K562 (cell line): Measurements from ENCODE around the gene SLC66A2. TPM values are rescaled to one million over a fixed set of nuclear protein-coding genes. Genes with fewer than 3 reads are reported as not detected.

Experiments
- EGR1 ChIP-seq: fragments of 450-650 bp; conservative IDR thresholded peaks from 2 replicates; pipeline ENCODE4 v1.6.1; 2017; ENCODE audit warnings: mild to moderate bottlenecking
- ETV6 ChIP-seq, 3 experiments: fragments of 150-350 bp in 1 of 3; sonication (generic) in 1 of 3; formaldehyde crosslinking in 1 of 3; IDR thresholded peaks; 2 replicates each; pipeline versions ENCODE4 v1.6.1 to v1.8.0; 2014 to 2022; ENCODE audit warnings: borderline replicate concordance in 2 of 3, low read depth in 2 of 3, antibody characterized with exemption in 1 of 3, low read length in 1 of 3, mild to moderate bottlenecking in 1 of 3, missing genetic modification reagents in 1 of 3
- JUN ChIP-seq, 2 experiments: sonication (generic) in 1 of 2; formaldehyde crosslinking in 1 of 2; IDR thresholded peaks; 2 replicates each; pipeline versions ENCODE4 v1.6.1 to v1.8.0; 2012 to 2022; ENCODE audit warnings: borderline replicate concordance in 2 of 2, mild to moderate bottlenecking in 2 of 2, improper control_type of control experiment in 1 of 2, low read depth in 1 of 2, low read length in 1 of 2, missing genetic modification reagents in 1 of 2
- JUNB ChIP-seq: fragments of 450-650 bp; formaldehyde crosslinking; conservative IDR thresholded peaks from 2 replicates; pipeline ENCODE4 v1.4.0; 2020; ENCODE audit warnings: mild to moderate bottlenecking
- NR2F6 ChIP-seq: fragments of 450-650 bp; formaldehyde crosslinking; IDR thresholded peaks from 2 replicates; pipeline ENCODE4 v1.4.0; 2020; ENCODE audit warnings: mild to moderate bottlenecking
- SMARCB1 ChIP-seq: IDR thresholded peaks from 2 replicates; pipeline ENCODE4 v1.6.1; 2011; ENCODE audit warnings: improper control_type of control experiment, low read depth; ENCODE audit not compliant: insufficient read length
- SOX6 ChIP-seq: fragments of 450-650 bp; IDR thresholded peaks from 2 replicates; pipeline ENCODE4 v1.6.1; 2014; ENCODE audit warnings: mild to moderate bottlenecking
- ZC3H8 ChIP-seq: fragments of 450-650 bp; IDR thresholded peaks from 2 replicates; pipeline ENCODE4 v1.6.1; 2017
- ZNF311 ChIP-seq: fragments of 250-450 bp; sonication (Bioruptor Pico); IDR thresholded peaks from 2 replicates; pipeline ENCODE4 v1.4.0; 2020; ENCODE audit warnings: mild to moderate bottlenecking, moderate library complexity
- ZNF436 ChIP-seq: fragments of 250-450, 450-650 bp; sonication (Bioruptor Pico); formaldehyde crosslinking; IDR thresholded peaks from 2 replicates; pipeline ENCODE4 v1.7.0; 2020; ENCODE audit warnings: mild to moderate bottlenecking
- polyA plus RNA-seq, 8 experiments: library from polyadenylated mRNA; depleted of rRNA in 4 of 8; stranded (reverse) in 5 of 8; unstranded in 3 of 8; fragments of >200 nt; fragmentation: Nextera tagmentation in 2 of 8; fragmentation: Illumina TruSeq in 1 of 8; extraction: Ambion mirVana in 2 of 8; extraction: Trizol in 1 of 8; gene quantifications; 2 replicates each; pipeline versions ENCODE4 v1.2.1 to v1.2.3, GENCODE V29; 2011 to 2014; ENCODE audit warnings: inconsistent platforms in 1 of 8, missing spikeins in 1 of 8
- total RNA-seq, 7 experiments: library from RNA; depleted of rRNA in 6 of 7; stranded (reverse); fragments of >200 nt in 6 of 7; fragmentation: Illumina TruSeq in 2 of 7; extraction: Trizol in 2 of 7; gene quantifications; 2 replicates each; pipeline versions ENCODE4 v1.2.1 to v1.2.3, GENCODE V29; 2011 to 2021; ENCODE audit warnings: low replicate concordance in 1 of 7
- TF ChIP-seq, protein P1 (sequence below): sonication (generic); formaldehyde crosslinking; IDR thresholded peaks from 2 replicates; pipeline ENCODE4 v1.8.0; 2022; ENCODE audit warnings: mild to moderate bottlenecking, low read depth, missing genetic modification reagents
- TF ChIP-seq, protein P2 (sequence below): sonication (generic); formaldehyde crosslinking; IDR thresholded peaks from 2 replicates; pipeline ENCODE4 v1.8.1; 2023; ENCODE audit warnings: missing genetic modification reagents, mild to moderate bottlenecking, borderline replicate concordance
- TF ChIP-seq, protein P3 (sequence below): fragments of 150-350 bp; IDR thresholded peaks from 2 replicates; pipeline ENCODE4 v1.6.1; 2014; ENCODE audit warnings: low read depth, mild to moderate bottlenecking, low read length, borderline replicate concordance
- TF ChIP-seq, protein P4 (sequence below), 2 experiments: fragments of 450-650 bp in 1 of 2; IDR thresholded peaks; 2 replicates each; pipeline ENCODE4 v1.6.1; 2011 to 2017; ENCODE audit warnings: low read depth in 2 of 2, antibody characterized with exemption in 1 of 2, borderline replicate concordance in 1 of 2, low read length in 1 of 2, mild to moderate bottlenecking in 1 of 2, mixed read lengths in 1 of 2; ENCODE audit not compliant: control insufficient read depth in 1 of 2

The SLC66A2 gene
- total and polyA plus RNA-seq, 9 of the 15 experiments (the other 6 are each of a cell fraction or from before 2014, with no cell fraction given): 0.25 to 17.5 (median 5.6) TPM

- TF ChIP-seq JUNB (CRISPR knock-in tag) (no peak), ZC3H8 (no peak), NR2F6 (CRISPR knock-in tag) (no peak), EGR1 (no peak), ZNF311 (no peak), ZNF436 (CRISPR knock-in tag) (no peak), JUN (IDR thresholded peaks at IDR 0.05; ENCODE audit: borderline replicate concordance, low read depth, low read length) (no peak), JUN (CRISPR knock-in tag; IDR thresholded peaks at IDR 0.05; ENCODE audit: borderline replicate concordance) (no peak), ETV6 (IDR thresholded peaks at IDR 0.05; ENCODE audit: borderline replicate concordance in 1 of 2, low read depth in 2 of 2, low read length in 1 of 2) (no peak), ETV6 (CRISPR knock-in tag; IDR thresholded peaks at IDR 0.05; ENCODE audit: borderline replicate concordance) (no peak), SMARCB1 (no peak), SOX6 (peak; percentile 65; the same call in 1 of the 2 replicates)
- TF ChIP-seq, protein P1, sequence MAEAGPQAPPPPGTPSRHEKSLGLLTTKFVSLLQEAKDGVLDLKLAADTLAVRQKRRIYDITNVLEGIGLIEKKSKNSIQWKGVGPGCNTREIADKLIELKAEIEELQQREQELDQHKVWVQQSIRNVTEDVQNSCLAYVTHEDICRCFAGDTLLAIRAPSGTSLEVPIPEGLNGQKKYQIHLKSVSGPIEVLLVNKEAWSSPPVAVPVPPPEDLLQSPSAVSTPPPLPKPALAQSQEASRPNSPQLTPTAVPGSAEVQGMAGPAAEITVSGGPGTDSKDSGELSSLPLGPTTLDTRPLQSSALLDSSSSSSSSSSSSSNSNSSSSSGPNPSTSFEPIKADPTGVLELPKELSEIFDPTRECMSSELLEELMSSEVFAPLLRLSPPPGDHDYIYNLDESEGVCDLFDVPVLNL (CRISPR knock-in tag): no peak
- TF ChIP-seq, protein P2, sequence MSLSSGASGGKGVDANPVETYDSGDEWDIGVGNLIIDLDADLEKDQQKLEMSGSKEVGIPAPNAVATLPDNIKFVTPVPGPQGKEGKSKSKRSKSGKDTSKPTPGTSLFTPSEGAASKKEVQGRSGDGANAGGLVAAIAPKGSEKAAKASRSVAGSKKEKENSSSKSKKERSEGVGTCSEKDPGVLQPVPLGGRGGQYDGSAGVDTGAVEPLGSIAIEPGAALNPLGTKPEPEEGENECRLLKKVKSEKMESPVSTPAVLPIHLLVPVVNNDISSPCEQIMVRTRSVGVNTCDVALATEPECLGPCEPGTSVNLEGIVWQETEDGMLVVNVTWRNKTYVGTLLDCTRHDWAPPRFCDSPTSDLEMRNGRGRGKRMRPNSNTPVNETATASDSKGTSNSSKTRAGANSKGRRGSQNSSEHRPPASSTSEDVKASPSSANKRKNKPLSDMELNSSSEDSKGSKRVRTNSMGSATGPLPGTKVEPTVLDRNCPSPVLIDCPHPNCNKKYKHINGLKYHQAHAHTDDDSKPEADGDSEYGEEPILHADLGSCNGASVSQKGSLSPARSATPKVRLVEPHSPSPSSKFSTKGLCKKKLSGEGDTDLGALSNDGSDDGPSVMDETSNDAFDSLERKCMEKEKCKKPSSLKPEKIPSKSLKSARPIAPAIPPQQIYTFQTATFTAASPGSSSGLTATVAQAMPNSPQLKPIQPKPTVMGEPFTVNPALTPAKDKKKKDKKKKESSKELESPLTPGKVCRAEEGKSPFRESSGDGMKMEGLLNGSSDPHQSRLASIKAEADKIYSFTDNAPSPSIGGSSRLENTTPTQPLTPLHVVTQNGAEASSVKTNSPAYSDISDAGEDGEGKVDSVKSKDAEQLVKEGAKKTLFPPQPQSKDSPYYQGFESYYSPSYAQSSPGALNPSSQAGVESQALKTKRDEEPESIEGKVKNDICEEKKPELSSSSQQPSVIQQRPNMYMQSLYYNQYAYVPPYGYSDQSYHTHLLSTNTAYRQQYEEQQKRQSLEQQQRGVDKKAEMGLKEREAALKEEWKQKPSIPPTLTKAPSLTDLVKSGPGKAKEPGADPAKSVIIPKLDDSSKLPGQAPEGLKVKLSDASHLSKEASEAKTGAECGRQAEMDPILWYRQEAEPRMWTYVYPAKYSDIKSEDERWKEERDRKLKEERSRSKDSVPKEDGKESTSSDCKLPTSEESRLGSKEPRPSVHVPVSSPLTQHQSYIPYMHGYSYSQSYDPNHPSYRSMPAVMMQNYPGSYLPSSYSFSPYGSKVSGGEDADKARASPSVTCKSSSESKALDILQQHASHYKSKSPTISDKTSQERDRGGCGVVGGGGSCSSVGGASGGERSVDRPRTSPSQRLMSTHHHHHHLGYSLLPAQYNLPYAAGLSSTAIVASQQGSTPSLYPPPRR (CRISPR knock-in tag): no peak
- TF ChIP-seq, protein P3, sequence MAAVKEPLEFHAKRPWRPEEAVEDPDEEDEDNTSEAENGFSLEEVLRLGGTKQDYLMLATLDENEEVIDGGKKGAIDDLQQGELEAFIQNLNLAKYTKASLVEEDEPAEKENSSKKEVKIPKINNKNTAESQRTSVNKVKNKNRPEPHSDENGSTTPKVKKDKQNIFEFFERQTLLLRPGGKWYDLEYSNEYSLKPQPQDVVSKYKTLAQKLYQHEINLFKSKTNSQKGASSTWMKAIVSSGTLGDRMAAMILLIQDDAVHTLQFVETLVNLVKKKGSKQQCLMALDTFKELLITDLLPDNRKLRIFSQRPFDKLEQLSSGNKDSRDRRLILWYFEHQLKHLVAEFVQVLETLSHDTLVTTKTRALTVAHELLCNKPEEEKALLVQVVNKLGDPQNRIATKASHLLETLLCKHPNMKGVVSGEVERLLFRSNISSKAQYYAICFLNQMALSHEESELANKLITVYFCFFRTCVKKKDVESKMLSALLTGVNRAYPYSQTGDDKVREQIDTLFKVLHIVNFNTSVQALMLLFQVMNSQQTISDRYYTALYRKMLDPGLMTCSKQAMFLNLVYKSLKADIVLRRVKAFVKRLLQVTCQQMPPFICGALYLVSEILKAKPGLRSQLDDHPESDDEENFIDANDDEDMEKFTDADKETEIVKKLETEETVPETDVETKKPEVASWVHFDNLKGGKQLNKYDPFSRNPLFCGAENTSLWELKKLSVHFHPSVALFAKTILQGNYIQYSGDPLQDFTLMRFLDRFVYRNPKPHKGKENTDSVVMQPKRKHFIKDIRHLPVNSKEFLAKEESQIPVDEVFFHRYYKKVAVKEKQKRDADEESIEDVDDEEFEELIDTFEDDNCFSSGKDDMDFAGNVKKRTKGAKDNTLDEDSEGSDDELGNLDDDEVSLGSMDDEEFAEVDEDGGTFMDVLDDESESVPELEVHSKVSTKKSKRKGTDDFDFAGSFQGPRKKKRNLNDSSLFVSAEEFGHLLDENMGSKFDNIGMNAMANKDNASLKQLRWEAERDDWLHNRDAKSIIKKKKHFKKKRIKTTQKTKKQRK: no peak
- TF ChIP-seq, protein P4, sequence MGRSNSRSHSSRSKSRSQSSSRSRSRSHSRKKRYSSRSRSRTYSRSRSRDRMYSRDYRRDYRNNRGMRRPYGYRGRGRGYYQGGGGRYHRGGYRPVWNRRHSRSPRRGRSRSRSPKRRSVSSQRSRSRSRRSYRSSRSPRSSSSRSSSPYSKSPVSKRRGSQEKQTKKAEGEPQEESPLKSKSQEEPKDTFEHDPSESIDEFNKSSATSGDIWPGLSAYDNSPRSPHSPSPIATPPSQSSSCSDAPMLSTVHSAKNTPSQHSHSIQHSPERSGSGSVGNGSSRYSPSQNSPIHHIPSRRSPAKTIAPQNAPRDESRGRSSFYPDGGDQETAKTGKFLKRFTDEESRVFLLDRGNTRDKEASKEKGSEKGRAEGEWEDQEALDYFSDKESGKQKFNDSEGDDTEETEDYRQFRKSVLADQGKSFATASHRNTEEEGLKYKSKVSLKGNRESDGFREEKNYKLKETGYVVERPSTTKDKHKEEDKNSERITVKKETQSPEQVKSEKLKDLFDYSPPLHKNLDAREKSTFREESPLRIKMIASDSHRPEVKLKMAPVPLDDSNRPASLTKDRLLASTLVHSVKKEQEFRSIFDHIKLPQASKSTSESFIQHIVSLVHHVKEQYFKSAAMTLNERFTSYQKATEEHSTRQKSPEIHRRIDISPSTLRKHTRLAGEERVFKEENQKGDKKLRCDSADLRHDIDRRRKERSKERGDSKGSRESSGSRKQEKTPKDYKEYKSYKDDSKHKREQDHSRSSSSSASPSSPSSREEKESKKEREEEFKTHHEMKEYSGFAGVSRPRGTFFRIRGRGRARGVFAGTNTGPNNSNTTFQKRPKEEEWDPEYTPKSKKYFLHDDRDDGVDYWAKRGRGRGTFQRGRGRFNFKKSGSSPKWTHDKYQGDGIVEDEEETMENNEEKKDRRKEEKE (IDR thresholded peaks at IDR 0.05; ENCODE audit: borderline replicate concordance in 1 of 2, control insufficient read depth in 1 of 2, low read depth in 2 of 2, low read length in 1 of 2): no peak
These were observed 23.6 kb upstream of the SLC66A2 start (continued) for GRCh38 chr18:79975043-79975442.
